ENCODE measurements around the gene CCDC177.

DNA sequence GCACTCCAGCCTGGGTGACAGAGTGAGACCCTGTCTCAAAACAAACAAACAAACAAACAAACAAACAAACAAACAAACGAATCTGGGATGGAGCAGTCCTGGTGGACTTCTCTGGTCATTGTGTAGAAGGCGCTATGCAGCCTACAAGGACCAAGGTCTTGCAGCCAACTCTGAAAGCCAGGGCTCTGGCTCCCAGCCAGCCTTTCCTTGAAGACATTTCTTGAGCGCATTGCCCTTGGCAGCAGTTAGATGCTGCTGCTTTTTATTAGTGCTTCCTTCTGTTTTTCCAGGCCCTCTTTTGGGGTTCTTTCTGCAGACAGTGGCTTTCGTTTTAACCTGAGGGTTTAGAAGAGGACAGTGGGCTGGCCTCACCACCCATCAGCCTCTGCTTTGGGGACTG is 20.2 kb downstream of the CCDC177 start:
- TF ChIP-seq, protein P1, sequence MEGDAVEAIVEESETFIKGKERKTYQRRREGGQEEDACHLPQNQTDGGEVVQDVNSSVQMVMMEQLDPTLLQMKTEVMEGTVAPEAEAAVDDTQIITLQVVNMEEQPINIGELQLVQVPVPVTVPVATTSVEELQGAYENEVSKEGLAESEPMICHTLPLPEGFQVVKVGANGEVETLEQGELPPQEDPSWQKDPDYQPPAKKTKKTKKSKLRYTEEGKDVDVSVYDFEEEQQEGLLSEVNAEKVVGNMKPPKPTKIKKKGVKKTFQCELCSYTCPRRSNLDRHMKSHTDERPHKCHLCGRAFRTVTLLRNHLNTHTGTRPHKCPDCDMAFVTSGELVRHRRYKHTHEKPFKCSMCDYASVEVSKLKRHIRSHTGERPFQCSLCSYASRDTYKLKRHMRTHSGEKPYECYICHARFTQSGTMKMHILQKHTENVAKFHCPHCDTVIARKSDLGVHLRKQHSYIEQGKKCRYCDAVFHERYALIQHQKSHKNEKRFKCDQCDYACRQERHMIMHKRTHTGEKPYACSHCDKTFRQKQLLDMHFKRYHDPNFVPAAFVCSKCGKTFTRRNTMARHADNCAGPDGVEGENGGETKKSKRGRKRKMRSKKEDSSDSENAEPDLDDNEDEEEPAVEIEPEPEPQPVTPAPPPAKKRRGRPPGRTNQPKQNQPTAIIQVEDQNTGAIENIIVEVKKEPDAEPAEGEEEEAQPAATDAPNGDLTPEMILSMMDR (optimal IDR thresholded peaks at IDR 0.05 in 1 of 3, IDR thresholded peaks at IDR 0.05 in 1 of 3, conservative IDR thresholded peaks at IDR 0.05 in 1 of 3; ENCODE audit: extremely low read depth in 1 of 3, insufficient read depth in 2 of 3, low read length in 3 of 3): no peak
- no peak for TF ChIP-seq EZH2 (IDR thresholded peaks at IDR 0.05; ENCODE audit: low read length)

Data from keratinocyte (primary cell).